GM12878 (cell line): ENCODE results near the gene OR56B1. TPM values are rescaled to one million over a fixed set of nuclear protein-coding genes. Genes with fewer than 3 reads are reported as not detected.

Experiments used
- ATAC-seq: fragments of 200-7000 bp; cut with Tn5 transposase; 3 replicates; pipeline ENCODE4 v1.9.1; 2020; ENCODE audit warnings: mild to moderate bottlenecking, moderate library complexity
- Bru-seq: library from RNA; stranded (reverse); fragments of 400-500 nt; gene quantifications from one replicate; lab custom pipeline; 2021; lab: Mats Ljungman, UMichigan
- BruChase-seq, 2 experiments: library from RNA; stranded (reverse); fragments of 400-500 nt; gene quantifications; one replicate each; lab custom pipeline; 2021; lab: Mats Ljungman, UMichigan
- BruUV-seq: library from RNA; stranded (reverse); fragments of 400-500 nt; replicated peaks from 2 replicates; lab custom pipeline; 2021; lab: Mats Ljungman, UMichigan
- CTCF ChIA-PET: fragments of 300-600 bp; sonication (Branson Sonifier 250); formaldehyde crosslinking; extraction: SDS; loops from one replicate; lab custom pipeline; 2021; ENCODE audit warnings: inconsistent platforms; lab: Yijun Ruan, JAX
- POLR2A ChIA-PET: fragments of 350-600 bp; formaldehyde crosslinking; extraction: SDS; loops from one replicate; lab custom pipeline; 2021; ENCODE audit warnings: inconsistent platforms; lab: Charles Lee
- RAD21 ChIA-PET: fragments of 300-600 bp; sonication (Branson Sonifier 250); formaldehyde crosslinking; loops from one replicate; lab custom pipeline; 2023; ENCODE audit warnings: antibody characterized with exemption; ENCODE audit not compliant: unreplicated experiment; lab: Charles Lee
- SMC1A ChIA-PET: fragments of 300-600 bp; sonication (Branson Sonifier 250); formaldehyde crosslinking; loops from one replicate; lab custom pipeline; 2023; ENCODE audit not compliant: unreplicated experiment, uncharacterized antibody; lab: Charles Lee
- DNase-seq: peaks from one replicate; pipeline ENCODE4 v3.0.0-alpha.2; 2011; ENCODE audit warnings: low read depth, low spot score
- FAIRE-seq: peaks from 3 replicates; lab custom pipeline; 2011; peaks lifted over from hg19 to GRCh38; lab: Jason Lieb, UNC
- H2AFZ ChIP-seq: 2 replicates; pipeline ENCODE4 v1.6.0; 2011; ENCODE audit warnings: low read depth, low read length, control low read depth; ENCODE audit not compliant: control insufficient read depth
- H3K27ac ChIP-seq: 2 replicates; pipeline ENCODE4 v1.5.1; 2011; ENCODE audit warnings: control low read depth; ENCODE audit not compliant: control insufficient read depth, insufficient read depth
- H3K27me3 ChIP-seq, 2 experiments: replicated peaks in 1 of 2; 2 replicates each; pipeline versions ENCODE4 v1.6.0 to v1.6.1; 2011; ENCODE audit warnings: low read length in 1 of 2; ENCODE audit not compliant: control insufficient read depth in 2 of 2, insufficient read depth in 2 of 2
- H3K36me3 ChIP-seq, 2 experiments: 2 replicates each; pipeline ENCODE4 v1.5.1; 2011; ENCODE audit warnings: low read length in 1 of 2; ENCODE audit not compliant: control insufficient read depth in 2 of 2, insufficient read depth in 2 of 2
- H3K4me1 ChIP-seq: 2 replicates; pipeline ENCODE4 v1.6.1; 2011; ENCODE audit warnings: mild to moderate bottlenecking, low read length, moderate library complexity, mixed read lengths; ENCODE audit not compliant: control insufficient read depth, insufficient read depth
- H3K4me2 ChIP-seq: 2 replicates; pipeline ENCODE4 v1.6.0; 2011; ENCODE audit warnings: control low read depth; ENCODE audit not compliant: control insufficient read depth, insufficient read depth
- H3K4me3 ChIP-seq: fragments of 200-600 bp; sonication (generic); 2 replicates; pipeline ENCODE4 v1.5.1; 2016
- H3K79me2 ChIP-seq: 2 replicates; pipeline ENCODE4 v1.6.0; 2011; ENCODE audit warnings: low read length; ENCODE audit not compliant: control insufficient read depth, insufficient read depth
- H3K9ac ChIP-seq: 2 replicates; pipeline ENCODE4 v1.8.0; 2011; ENCODE audit warnings: low read length, control low read depth, mixed read lengths; ENCODE audit not compliant: control insufficient read depth, insufficient read depth
- H3K9me3 ChIP-seq: replicated peaks from 3 replicates; pipeline ENCODE4 v1.5.1; 2011; ENCODE audit warnings: mild to moderate bottlenecking, low read length; ENCODE audit not compliant: control insufficient read depth, insufficient read depth
- H4K20me1 ChIP-seq: 2 replicates; pipeline ENCODE4 v1.6.0; 2011; ENCODE audit not compliant: control insufficient read depth, insufficient read depth
- BACH1 ChIP-seq: fragments of 450-650 bp; IDR thresholded peaks from 2 replicates; pipeline ENCODE4 v1.6.1; 2017; ENCODE audit warnings: mild to moderate bottlenecking, borderline replicate concordance
- CHD2 ChIP-seq: IDR thresholded peaks from 2 replicates; pipeline ENCODE4 v1.6.1; 2011; ENCODE audit warnings: low read depth, low read length, improper control_type of control experiment, borderline replicate concordance
- CHD4 ChIP-seq: fragments of 200-600 bp; sonication (generic); IDR thresholded peaks from 2 replicates; pipeline ENCODE4 v1.6.1; 2016; ENCODE audit warnings: mild to moderate bottlenecking
- EGR1 ChIP-seq, 2 experiments: IDR thresholded peaks; 1 replicate in 1 of 2; 2 replicates in 1 of 2; pipeline ENCODE4 v1.6.1; 2011 to 2012; ENCODE audit warnings: low read depth in 2 of 2, low read length in 2 of 2, borderline replicate concordance in 1 of 2, mild to moderate bottlenecking in 1 of 2, moderate library complexity in 1 of 2
- NR2C2 ChIP-seq: IDR thresholded peaks from 2 replicates; pipeline ENCODE4 v1.6.1; 2011; ENCODE audit warnings: borderline replicate concordance, low read depth; ENCODE audit not compliant: control insufficient read depth, insufficient read length
- RB1 ChIP-seq: fragments of 450-650 bp; formaldehyde crosslinking; IDR thresholded peaks from 2 replicates; pipeline ENCODE4 v1.6.1; 2017; ENCODE audit warnings: mild to moderate bottlenecking, borderline replicate concordance
- STAT1 ChIP-seq: fragments of 450-650 bp; conservative IDR thresholded peaks from 2 replicates; pipeline ENCODE4 v1.6.1; 2014; ENCODE audit warnings: antibody characterized with exemption, mild to moderate bottlenecking
- SUPT20H ChIP-seq: IDR thresholded peaks from 2 replicates; pipeline ENCODE4 v1.6.1; 2011; ENCODE audit warnings: low read depth, mild to moderate bottlenecking, low read length, moderate library complexity, borderline replicate concordance; ENCODE audit not compliant: control insufficient read depth
- ZBTB4 ChIP-seq: fragments of 450-650 bp; formaldehyde crosslinking; IDR thresholded peaks from 2 replicates; pipeline ENCODE4 v1.4.0; 2022; ENCODE audit warnings: mild to moderate bottlenecking, moderate library complexity
- ZNF622 ChIP-seq: fragments of 450-650 bp; IDR thresholded peaks from 2 replicates; pipeline ENCODE4 v1.6.1; 2017; ENCODE audit warnings: mild to moderate bottlenecking, inconsistent platforms
- ZZZ3 ChIP-seq: IDR thresholded peaks from 2 replicates; pipeline ENCODE4 v1.6.1; 2011; ENCODE audit warnings: low read depth; ENCODE audit not compliant: control insufficient read depth, insufficient read length
- WGBS: methylation state at CpG from one replicate; pipeline ENCODE4 v1.1.6; 2016; ENCODE audit warnings: low lambda C conversion rate; ENCODE audit not compliant: insufficient replicate concordance, insufficient coverage; ENCODE audit errors: missing lambda C conversion rate; 5-methylcytosine and 5-hydroxymethylcytosine counted together
- in situ Hi-C: fragments of 300-500 bp; cut with MboI; formaldehyde crosslinking; loops from 9 replicates; pipeline ENCODE4 v1.14.3; 2018; ENCODE audit warnings: mixed read lengths
- intact Hi-C: fragments of 100-400 bp; cut with micrococcal nuclease; formaldehyde crosslinking; loops from one replicate; pipeline ENCODE4 v1.14.2; 2022; ENCODE audit not compliant: unreplicated experiment
- long read RNA-seq, 2 experiments: library from polyadenylated mRNA; unstranded; transcript quantifications; one replicate each; pipeline ENCODE4 v2.0.0, GENCODE V29; 2019 to 2020
- polyA minus RNA-seq, 3 experiments: library from RNA; depleted of rRNA, polyadenylated mRNA; stranded (reverse); fragments of >200 nt; gene quantifications; 2 replicates each; pipeline ENCODE4 v1.2.3, GENCODE V29; 2011
- polyA plus RNA-seq, 11 experiments: library from polyadenylated mRNA; depleted of rRNA in 4 of 11; unstranded in 6 of 11; stranded (reverse) in 5 of 11; fragments of >200 nt; fragmentation: Nextera tagmentation in 4 of 11; fragmentation: Illumina TruSeq in 1 of 11; extraction: Ambion mirVana in 4 of 11; extraction: Trizol in 1 of 11; gene quantifications; 1 replicate in 1 of 11; 2 replicates in 10 of 11; pipeline versions ENCODE4 v1.2.1 to v1.2.3, GENCODE V29; 2011 to 2016; ENCODE audit warnings: inconsistent platforms in 2 of 11, missing spikeins in 2 of 11, low read depth in 1 of 11
- total RNA-seq, 4 experiments: library from RNA; depleted of rRNA in 3 of 4; stranded (reverse); fragments of >200 nt in 3 of 4; fragmentation: Illumina TruSeq in 1 of 4; extraction: Trizol in 1 of 4; gene quantifications; 2 replicates each; pipeline versions ENCODE4 v1.2.1 to v1.2.3, GENCODE V29; 2013 to 2021
- TF ChIP-seq, protein P1 (sequence below): IDR thresholded peaks from 2 replicates; pipeline ENCODE4 v1.6.1; 2011; ENCODE audit warnings: low read depth, mild to moderate bottlenecking, low read length, moderate library complexity, borderline replicate concordance; ENCODE audit errors: extremely low read depth
- TF ChIP-seq, protein P2 (sequence below): fragments of 450-650 bp; IDR thresholded peaks from 2 replicates; pipeline ENCODE4 v1.6.1; 2018; ENCODE audit warnings: mild to moderate bottlenecking, low read depth, moderate library complexity; ENCODE audit not compliant: partially characterized antibody

The OR56B1 gene, protein sequence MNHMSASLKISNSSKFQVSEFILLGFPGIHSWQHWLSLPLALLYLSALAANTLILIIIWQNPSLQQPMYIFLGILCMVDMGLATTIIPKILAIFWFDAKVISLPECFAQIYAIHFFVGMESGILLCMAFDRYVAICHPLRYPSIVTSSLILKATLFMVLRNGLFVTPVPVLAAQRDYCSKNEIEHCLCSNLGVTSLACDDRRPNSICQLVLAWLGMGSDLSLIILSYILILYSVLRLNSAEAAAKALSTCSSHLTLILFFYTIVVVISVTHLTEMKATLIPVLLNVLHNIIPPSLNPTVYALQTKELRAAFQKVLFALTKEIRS
- total RNA-seq (2013; cell fraction: nucleolus; rRNA removed) = 13.2 and 15.1 TPM in 2 replicates
- total RNA-seq (2014; rRNA removed) (0.49 and 0.51 TPM in 2 replicates), total RNA-seq (2014; rRNA removed; fragmentation: Illumina TruSeq; extraction: Trizol) (0.23 and 0.36 TPM in 2 replicates), total RNA-seq (2021) (0.21 TPM in 1 of 2 replicates, not detected in the other), polyA plus RNA-seq (2011; rRNA removed) (0.71 and 1.1 TPM in 2 replicates), polyA plus RNA-seq (2014; fragmentation: Illumina TruSeq; extraction: Trizol) (0.21 and 0.38 TPM in 2 replicates), polyA plus RNA-seq (2014; fragmentation: Nextera tagmentation; extraction: Ambion mirVana) (under 1 TPM in 1 of 2 experiments, not detected in 1; 0.04 TPM), polyA plus RNA-seq (2014; rRNA removed) (0.19 and 0.44 TPM in 2 replicates), polyA plus RNA-seq (2016; fragmentation: Nextera tagmentation; extraction: Ambion mirVana) (not detected), polyA minus RNA-seq (2011; rRNA and poly(A)+ RNA removed) (3.8 and 5.7 TPM in 2 replicates), Bru-seq, nascent RNA (percentile 64 among the genes with signal in this experiment), BruChase-seq, experiment 1, labeled RNA remaining after a 6-hour chase (percentile 65 among the genes with signal in this experiment), BruChase-seq, experiment 2, labeled RNA remaining after a 2-hour chase (percentile 75 among the genes with signal in this experiment)
- polyA plus RNA-seq (2011; ENCODE audit: low read depth) = 0.31 TPM
- polyA plus RNA-seq (2011; cell fraction: cytosol; rRNA removed) = 0.33 and 0.46 TPM in 2 replicates
- polyA plus RNA-seq (2011; cell fraction: nucleus; rRNA removed) = 2.5 and 5.0 TPM in 2 replicates
- polyA plus RNA-seq (2012) = 0.09 and 0.35 TPM in 2 replicates
- polyA minus RNA-seq (2011; cell fraction: cytosol; rRNA and poly(A)+ RNA removed) = not detected in 2 replicates
- 5.0 and 5.3 TPM in 2 replicates for polyA minus RNA-seq (2011; cell fraction: nucleus; rRNA and poly(A)+ RNA removed)
- long read RNA-seq, experiment 1 = 0 reads
- long read RNA-seq, experiment 2 = 0 reads

- DNase-seq = no peak
- ChIA-PET SMC1A (interaction anchor here (1.0 to 1.2 kb wide), 2 partner anchors 17 to 136 kb away, joined by 3 to 6 read pairs; no protein-coding TSS in a partner anchor), RAD21 (no interaction called here), POLR2A (no interaction called here), CTCF (interaction anchor here (0.6 to 1.0 kb wide), 2 partner anchors 52 to 120 kb away, joined by 3 read pairs; no protein-coding TSS in a partner anchor)
- intact Hi-C loops (no loop called here), in situ Hi-C loops (no loop called here)
- no peaks in the 10 kb centered on the region for H3K27me3 ChIP-seq
- ATAC-seq = no peak
- no peak for FAIRE-seq
- no peak within 1 kb of the TSS for H3K4me2 ChIP-seq
- H3K79me2 ChIP-seq = no peaks in the 10 kb centered on the region
- BruUV-seq = no TSS peak
- no peak within 1 kb of the TSS for H3K27ac ChIP-seq
- H3K4me1 ChIP-seq = no peaks in the 10 kb centered on the region
- H2AFZ ChIP-seq = no peak within 1 kb of the TSS
- no peaks in the 10 kb centered on the region for H4K20me1 ChIP-seq
- H3K9ac ChIP-seq = no peak within 1 kb of the TSS
- 27% methylated on average over 1 of the region's 1 CpG for WGBS
- no peaks in the 10 kb centered on the region for H3K36me3 ChIP-seq
- H3K4me3 ChIP-seq = no peak within 1 kb of the TSS
- no peaks in the 10 kb centered on the region; the same call in 2 of the 3 replicates for H3K9me3 ChIP-seq
- TF ChIP-seq, protein P1, sequence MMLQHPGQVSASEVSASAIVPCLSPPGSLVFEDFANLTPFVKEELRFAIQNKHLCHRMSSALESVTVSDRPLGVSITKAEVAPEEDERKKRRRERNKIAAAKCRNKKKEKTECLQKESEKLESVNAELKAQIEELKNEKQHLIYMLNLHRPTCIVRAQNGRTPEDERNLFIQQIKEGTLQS = no peak
- TF ChIP-seq ZBTB4 (CRISPR knock-in tag) (no peak), STAT1 (no peak), ZNF622 (no peak), CHD4 (no peak), EGR1 (IDR thresholded peaks at IDR 0.05; ENCODE audit: borderline replicate concordance in 1 of 2, low read depth in 2 of 2, low read length in 2 of 2) (no peak), ZZZ3 (no peak), RB1 (no peak), BACH1 (no peak), CHD2 (no peak), NR2C2 (no peak), SUPT20H (no peak)
- TF ChIP-seq, protein P2, sequence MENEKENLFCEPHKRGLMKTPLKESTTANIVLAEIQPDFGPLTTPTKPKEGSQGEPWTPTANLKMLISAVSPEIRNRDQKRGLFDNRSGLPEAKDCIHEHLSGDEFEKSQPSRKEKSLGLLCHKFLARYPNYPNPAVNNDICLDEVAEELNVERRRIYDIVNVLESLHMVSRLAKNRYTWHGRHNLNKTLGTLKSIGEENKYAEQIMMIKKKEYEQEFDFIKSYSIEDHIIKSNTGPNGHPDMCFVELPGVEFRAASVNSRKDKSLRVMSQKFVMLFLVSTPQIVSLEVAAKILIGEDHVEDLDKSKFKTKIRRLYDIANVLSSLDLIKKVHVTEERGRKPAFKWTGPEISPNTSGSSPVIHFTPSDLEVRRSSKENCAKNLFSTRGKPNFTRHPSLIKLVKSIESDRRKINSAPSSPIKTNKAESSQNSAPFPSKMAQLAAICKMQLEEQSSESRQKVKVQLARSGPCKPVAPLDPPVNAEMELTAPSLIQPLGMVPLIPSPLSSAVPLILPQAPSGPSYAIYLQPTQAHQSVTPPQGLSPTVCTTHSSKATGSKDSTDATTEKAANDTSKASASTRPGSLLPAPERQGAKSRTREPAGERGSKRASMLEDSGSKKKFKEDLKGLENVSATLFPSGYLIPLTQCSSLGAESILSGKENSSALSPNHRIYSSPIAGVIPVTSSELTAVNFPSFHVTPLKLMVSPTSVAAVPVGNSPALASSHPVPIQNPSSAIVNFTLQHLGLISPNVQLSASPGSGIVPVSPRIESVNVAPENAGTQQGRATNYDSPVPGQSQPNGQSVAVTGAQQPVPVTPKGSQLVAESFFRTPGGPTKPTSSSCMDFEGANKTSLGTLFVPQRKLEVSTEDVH = no peak
These were observed at the start of gene OR56B1 for GRCh38 chr11:5736396-5736795. Gene OR56B1, plus strand, starts transcription at chr11:5736448. Its CDS starts 69 bp downstream, at chr11:5736517.
